GM12878 (cell line): ENCODE data around the gene LMO7. TPM values are rescaled to one million over a fixed set of nuclear protein-coding genes. Genes with fewer than 3 reads are reported as not detected.

Source experiments
- ATAC-seq: fragments of 200-7000 bp; cut with Tn5 transposase; 3 replicates; pipeline ENCODE4 v1.9.1; 2020; ENCODE audit warnings: mild to moderate bottlenecking, moderate library complexity
- BruUV-seq: library from RNA; stranded (reverse); fragments of 400-500 nt; replicated peaks from 2 replicates; lab custom pipeline; 2021; lab: Mats Ljungman, UMichigan
- CTCF ChIA-PET: fragments of 300-600 bp; sonication (Branson Sonifier 250); formaldehyde crosslinking; extraction: SDS; loops from one replicate; lab custom pipeline; 2021; ENCODE audit warnings: inconsistent platforms; lab: Yijun Ruan, JAX
- POLR2A ChIA-PET: fragments of 350-600 bp; formaldehyde crosslinking; extraction: SDS; loops from one replicate; lab custom pipeline; 2021; ENCODE audit warnings: inconsistent platforms; lab: Charles Lee
- RAD21 ChIA-PET: fragments of 300-600 bp; sonication (Branson Sonifier 250); formaldehyde crosslinking; loops from one replicate; lab custom pipeline; 2023; ENCODE audit warnings: antibody characterized with exemption; ENCODE audit not compliant: unreplicated experiment; lab: Charles Lee
- SMC1A ChIA-PET: fragments of 300-600 bp; sonication (Branson Sonifier 250); formaldehyde crosslinking; loops from one replicate; lab custom pipeline; 2023; ENCODE audit not compliant: unreplicated experiment, uncharacterized antibody; lab: Charles Lee
- DNase-seq: peaks from one replicate; pipeline ENCODE4 v3.0.0-alpha.2; 2011; ENCODE audit warnings: low read depth, low spot score
- FAIRE-seq: peaks from 3 replicates; lab custom pipeline; 2011; peaks lifted over from hg19 to GRCh38; lab: Jason Lieb, UNC
- H2AFZ ChIP-seq: 2 replicates; pipeline ENCODE4 v1.6.0; 2011; ENCODE audit warnings: low read depth, low read length, control low read depth; ENCODE audit not compliant: control insufficient read depth
- H3K27ac ChIP-seq: 2 replicates; pipeline ENCODE4 v1.5.1; 2011; ENCODE audit warnings: control low read depth; ENCODE audit not compliant: control insufficient read depth, insufficient read depth
- H3K27me3 ChIP-seq, 2 experiments: replicated peaks in 1 of 2; 2 replicates each; pipeline versions ENCODE4 v1.6.0 to v1.6.1; 2011; ENCODE audit warnings: low read length in 1 of 2; ENCODE audit not compliant: control insufficient read depth in 2 of 2, insufficient read depth in 2 of 2
- H3K36me3 ChIP-seq, 2 experiments: 2 replicates each; pipeline ENCODE4 v1.5.1; 2011; ENCODE audit warnings: low read length in 1 of 2; ENCODE audit not compliant: control insufficient read depth in 2 of 2, insufficient read depth in 2 of 2
- H3K4me1 ChIP-seq: 2 replicates; pipeline ENCODE4 v1.6.1; 2011; ENCODE audit warnings: mild to moderate bottlenecking, low read length, moderate library complexity, mixed read lengths; ENCODE audit not compliant: control insufficient read depth, insufficient read depth
- H3K4me2 ChIP-seq: 2 replicates; pipeline ENCODE4 v1.6.0; 2011; ENCODE audit warnings: control low read depth; ENCODE audit not compliant: control insufficient read depth, insufficient read depth
- H3K4me3 ChIP-seq: fragments of 200-600 bp; sonication (generic); 2 replicates; pipeline ENCODE4 v1.5.1; 2016
- H3K79me2 ChIP-seq: 2 replicates; pipeline ENCODE4 v1.6.0; 2011; ENCODE audit warnings: low read length; ENCODE audit not compliant: control insufficient read depth, insufficient read depth
- H3K9ac ChIP-seq: 2 replicates; pipeline ENCODE4 v1.8.0; 2011; ENCODE audit warnings: low read length, control low read depth, mixed read lengths; ENCODE audit not compliant: control insufficient read depth, insufficient read depth
- H3K9me3 ChIP-seq: replicated peaks from 3 replicates; pipeline ENCODE4 v1.5.1; 2011; ENCODE audit warnings: mild to moderate bottlenecking, low read length; ENCODE audit not compliant: control insufficient read depth, insufficient read depth
- H4K20me1 ChIP-seq: 2 replicates; pipeline ENCODE4 v1.6.0; 2011; ENCODE audit not compliant: control insufficient read depth, insufficient read depth
- E4F1 ChIP-seq: fragments of 450-650 bp; IDR thresholded peaks from 2 replicates; pipeline ENCODE4 v1.6.1; 2018; ENCODE audit warnings: borderline replicate concordance, mild to moderate bottlenecking; ENCODE audit not compliant: partially characterized antibody
- FOS ChIP-seq: IDR thresholded peaks from 3 replicates; pipeline ENCODE4 v1.6.1; 2011; ENCODE audit warnings: borderline replicate concordance; ENCODE audit not compliant: insufficient read length; ENCODE audit errors: extremely low read depth
- MEF2B ChIP-seq: fragments of 450-650 bp; IDR thresholded peaks from 2 replicates; pipeline ENCODE4 v1.6.1; 2018; ENCODE audit warnings: mild to moderate bottlenecking, moderate library complexity; ENCODE audit not compliant: partially characterized antibody, poor library complexity, severe bottlenecking
- NBN ChIP-seq: fragments of 450-650 bp; IDR thresholded peaks from 2 replicates; pipeline ENCODE4 v1.6.1; 2016
- NKRF ChIP-seq: fragments of 450-650 bp; conservative IDR thresholded peaks from 2 replicates; pipeline ENCODE4 v1.6.1; 2017; ENCODE audit warnings: mild to moderate bottlenecking, moderate library complexity
- NRF1 ChIP-seq: conservative IDR thresholded peaks from 2 replicates; pipeline ENCODE4 v1.6.1; 2011; ENCODE audit warnings: mild to moderate bottlenecking, low read depth, low read length, improper control_type of control experiment
- RCOR1 ChIP-seq: conservative IDR thresholded peaks from 2 replicates; pipeline ENCODE4 v1.6.1; 2012; ENCODE audit warnings: low read depth, low read length, improper control_type of control experiment
- RFX5 ChIP-seq: IDR thresholded peaks from 2 replicates; pipeline ENCODE4 v1.6.1; 2011; ENCODE audit warnings: low read depth, low read length, improper control_type of control experiment
- SUZ12 ChIP-seq: fragments of 200-600 bp; sonication (generic); IDR thresholded peaks from one replicate; pipeline ENCODE4 v1.6.1; 2018; ENCODE audit warnings: antibody characterized with exemption, mild to moderate bottlenecking; ENCODE audit not compliant: unreplicated experiment
- in situ Hi-C: fragments of 300-500 bp; cut with MboI; formaldehyde crosslinking; loops from 9 replicates; pipeline ENCODE4 v1.14.3; 2018; ENCODE audit warnings: mixed read lengths
- intact Hi-C: fragments of 100-400 bp; cut with micrococcal nuclease; formaldehyde crosslinking; loops from one replicate; pipeline ENCODE4 v1.14.2; 2022; ENCODE audit not compliant: unreplicated experiment
- polyA plus RNA-seq, 11 experiments: library from polyadenylated mRNA; depleted of rRNA in 4 of 11; unstranded in 6 of 11; stranded (reverse) in 5 of 11; fragments of >200 nt; fragmentation: Nextera tagmentation in 4 of 11; fragmentation: Illumina TruSeq in 1 of 11; extraction: Ambion mirVana in 4 of 11; extraction: Trizol in 1 of 11; gene quantifications; 1 replicate in 1 of 11; 2 replicates in 10 of 11; pipeline versions ENCODE4 v1.2.1 to v1.2.3, GENCODE V29; 2011 to 2016; ENCODE audit warnings: inconsistent platforms in 2 of 11, missing spikeins in 2 of 11, low read depth in 1 of 11
- total RNA-seq, 4 experiments: library from RNA; depleted of rRNA in 3 of 4; stranded (reverse); fragments of >200 nt in 3 of 4; fragmentation: Illumina TruSeq in 1 of 4; extraction: Trizol in 1 of 4; gene quantifications; 2 replicates each; pipeline versions ENCODE4 v1.2.1 to v1.2.3, GENCODE V29; 2013 to 2021

LMO7 gene
- total and polyA plus RNA-seq, 10 of the 15 experiments (the other 5 are each of a cell fraction or from before 2014, with no cell fraction given) = 8.5 to 67.8 (median 36.8) TPM

- ChIA-PET POLR2A (interaction anchor here (0.5 kb wide), 1 partner anchor 22 kb away, joined by 4 read pairs; no protein-coding TSS in a partner anchor), CTCF (interaction anchor here (1.3 to 3.5 kb wide), 2 partner anchors 26 to 201 kb away, joined by 4 to 16 read pairs; no protein-coding TSS in a partner anchor), RAD21 (no interaction called here), SMC1A (interaction anchor here (0.6 to 1.6 kb wide), 4 partner anchors 10 to 200 kb away, joined by 3 to 7 read pairs (median 5); no protein-coding TSS in a partner anchor)
- Histone ChIP-seq H4K20me1 (no peaks in the 10 kb centered on the region), H3K4me1 (no peaks in the 10 kb centered on the region), H3K27ac (no peak overlapping the region), H3K4me3 (no peak overlapping the region), H3K79me2 (no peaks in the 10 kb centered on the region), H3K27me3 (no peaks in the 10 kb centered on the region), H3K4me2 (no peak overlapping the region), H3K9me3 (no peaks in the 10 kb centered on the region; the same call in 2 of the 3 replicates), H2AFZ (no peak overlapping the region), H3K9ac (no peak overlapping the region), H3K36me3 (no peaks in the 10 kb centered on the region)
- ATAC-seq = no peak
- intact Hi-C loops (no loop called here), in situ Hi-C loops (no loop called here)
- FAIRE-seq = no peak
- no peak for DNase-seq
- no TSS peak for BruUV-seq
- TF ChIP-seq MEF2B (no peak), FOS (no peak), NRF1 (no peak), RFX5 (no peak), SUZ12 (no peak), E4F1 (no peak), NBN (no peak), NKRF (no peak), RCOR1 (no peak)
Measured at GRCh38 chr13:75669706-75670105, 33.6 kb downstream of the LMO7 start.
